Measurements from ENCODE around the gene SNX27.

DNA sequence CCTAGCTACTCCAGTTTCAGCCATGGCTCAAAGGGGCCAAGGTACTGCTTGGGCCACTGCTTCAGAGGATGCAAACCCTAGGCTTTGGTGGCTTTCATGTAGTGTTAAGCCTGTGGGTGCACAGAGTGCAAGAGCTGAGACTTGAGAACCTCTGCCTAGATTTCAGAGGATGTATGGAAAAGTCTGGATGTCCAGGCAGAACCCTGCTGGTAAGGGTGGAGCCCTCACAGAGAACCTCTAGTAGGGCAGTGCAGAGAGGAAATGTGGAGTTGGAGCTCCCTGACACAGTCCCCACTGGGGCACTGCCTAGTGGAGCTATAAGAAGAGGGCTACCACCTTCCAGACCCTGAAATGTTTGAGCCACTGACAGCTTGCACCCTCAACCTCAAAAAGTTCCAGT, 125.6 kb downstream of the SNX27 start:
- no peak for TF ChIP-seq CTCF (IDR thresholded peaks at IDR 0.05; ENCODE audit: low read depth, low read length)
- TF ChIP-seq POLR2A (IDR thresholded peaks at IDR 0.05; ENCODE audit: extremely low read depth, insufficient read length), result no peak
- no peak for TF ChIP-seq MAX (IDR thresholded peaks at IDR 0.05; ENCODE audit: low read depth, low read length)
- no peak for TF ChIP-seq MYC (IDR thresholded peaks at IDR 0.05; ENCODE audit: low read depth, low read length)

Data from NB4 (cell line).